ENCODE measurements around the gene LRMDA. TPM values are rescaled to one million over a fixed set of nuclear protein-coding genes. Genes with fewer than 3 reads are reported as not detected.

LRMDA gene
- total RNA-seq, 2 experiments from 2014 or later: not detected

DNA sequence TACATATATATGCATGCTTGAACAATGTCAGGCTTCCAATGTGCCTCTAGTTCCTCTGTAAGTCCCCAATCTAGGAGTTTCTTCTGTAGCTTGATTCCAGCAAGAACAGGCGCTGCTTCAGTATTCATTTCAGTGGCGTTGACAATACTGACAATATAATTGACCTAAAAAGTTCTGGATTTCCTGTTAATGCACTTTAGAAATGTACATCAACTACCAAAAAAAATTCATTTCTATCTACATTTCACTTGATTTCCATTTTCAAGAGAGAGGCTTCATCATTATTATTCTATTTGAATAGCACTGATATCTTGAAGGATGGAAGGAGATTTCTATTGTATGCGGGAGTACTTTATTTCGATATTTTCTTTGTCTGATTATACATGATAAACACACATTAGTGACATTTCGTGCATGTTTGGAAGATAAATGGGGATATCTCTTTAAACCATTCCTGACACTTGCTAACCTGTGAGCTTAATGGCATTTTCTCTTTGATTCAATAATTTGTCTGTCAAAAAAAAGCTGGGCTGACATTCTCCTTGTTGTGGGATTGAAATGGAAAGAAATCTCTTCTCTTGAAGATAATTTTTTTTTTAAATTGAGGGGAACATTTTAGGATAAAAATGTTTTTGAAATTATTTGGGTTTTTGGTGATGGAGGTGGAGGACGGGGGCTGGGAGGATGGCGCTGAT lies 568.2 kb downstream of the LRMDA start:
- no peaks in the 10 kb centered on the region for H3K9me3 Mint-ChIP-seq
- H3K27me3 Mint-ChIP-seq (ENCODE audit: low read depth): no peaks in the 10 kb centered on the region
- CTCF ChIA-PET: no interaction called here
- no peak overlapping the region for H3K4me3 Mint-ChIP-seq
- no peak for DNase-seq
- intact Hi-C loops (cut with micrococcal nuclease): no loop called here
- no peak overlapping the region for H3K27ac Mint-ChIP-seq
- H3K4me1 Mint-ChIP-seq (ENCODE audit: low read depth): no peaks in the 10 kb centered on the region
- no peaks in the 10 kb centered on the region for H3K36me3 Mint-ChIP-seq (ENCODE audit: low read depth)

GRCh38 chr10:76000550-76000949 lies 569.1 kb downstream of the LRMDA start:
- intact Hi-C loops (cut with micrococcal nuclease): no loop called here
- Mint-ChIP-seq H3K4me1 (ENCODE audit: low read depth) (no peaks in the 10 kb centered on the region), H3K27ac (no peak overlapping the region), H3K9me3 (no peaks in the 10 kb centered on the region), H3K27me3 (ENCODE audit: low read depth) (no peaks in the 10 kb centered on the region), H3K4me3 (no peak overlapping the region), H3K36me3 (ENCODE audit: low read depth) (no peaks in the 10 kb centered on the region)
- CTCF ChIA-PET: no interaction called here
- no peak for DNase-seq

- intact Hi-C loops (cut with micrococcal nuclease): no loop called here
- DNase-seq: no peak
- CTCF ChIA-PET: no interaction called here
- Mint-ChIP-seq H3K27me3 (ENCODE audit: low read depth) (no peaks in the 10 kb centered on the region), H3K4me3 (no peak overlapping the region), H3K27ac (no peak overlapping the region), H3K36me3 (ENCODE audit: low read depth) (no peaks in the 10 kb centered on the region), H3K4me1 (ENCODE audit: low read depth) (no peaks in the 10 kb centered on the region), H3K9me3 (no peaks in the 10 kb centered on the region)
These were observed 569.6 kb downstream of the LRMDA start for GRCh38 chr10:76001019-76001418.

DNA sequence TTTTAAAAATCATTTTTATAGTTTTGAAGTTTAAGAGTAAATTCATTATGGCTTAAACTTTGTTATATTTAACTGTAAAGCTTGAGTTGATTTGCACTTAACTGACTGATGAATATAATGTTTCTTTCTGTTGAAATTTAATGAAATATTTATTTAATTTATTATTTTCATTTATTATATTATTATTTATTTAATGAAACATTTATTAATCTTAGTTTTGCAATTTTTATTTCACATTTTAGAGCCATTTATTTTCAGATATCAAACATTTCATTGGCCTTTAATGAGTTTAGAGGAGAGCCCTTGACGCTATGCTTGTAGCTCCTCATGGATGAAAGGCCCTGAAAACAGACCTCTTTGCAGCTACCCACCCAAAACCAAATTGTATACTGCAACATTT lies 570.0 kb downstream of the LRMDA start:
- CTCF ChIA-PET: no interaction called here
- intact Hi-C loops (cut with micrococcal nuclease): no loop called here
- H3K4me1 Mint-ChIP-seq (ENCODE audit: low read depth): no peaks in the 10 kb centered on the region

GRCh38 chr10:76002262-76002854 lies 570.9 kb downstream of the LRMDA start:
- CTCF ChIA-PET: no interaction called here

More for the DNA sequence above, 570.0 kb downstream of the LRMDA start:
- Mint-ChIP-seq H3K36me3 (ENCODE audit: low read depth) (no peaks in the 10 kb centered on the region), H3K27me3 (ENCODE audit: low read depth) (no peaks in the 10 kb centered on the region), H3K27ac (no peak overlapping the region), H3K9me3 (no peaks in the 10 kb centered on the region), H3K4me3 (no peak overlapping the region)
- DNase-seq: no peak

GRCh38 chr10:76007667-76008181 lies 576.3 kb downstream of the LRMDA start:
- CTCF ChIA-PET: no interaction called here
- no peaks in the 10 kb centered on the region for H3K36me3 Mint-ChIP-seq (ENCODE audit: low read depth)
- intact Hi-C loops (cut with micrococcal nuclease): no loop called here
- no peak for DNase-seq
- H3K27ac Mint-ChIP-seq: no peak overlapping the region
- H3K4me3 Mint-ChIP-seq: no peak overlapping the region
- no peaks in the 10 kb centered on the region for H3K4me1 Mint-ChIP-seq (ENCODE audit: low read depth)
- H3K27me3 Mint-ChIP-seq (ENCODE audit: low read depth): no peaks in the 10 kb centered on the region
- no peaks in the 10 kb centered on the region for H3K9me3 Mint-ChIP-seq

More at GRCh38 chr10:76002262-76002854, 570.9 kb downstream of the LRMDA start:
- no peaks in the 10 kb centered on the region for H3K9me3 Mint-ChIP-seq
- DNase-seq: no peak
- intact Hi-C loops (cut with micrococcal nuclease): no loop called here
- H3K27me3 Mint-ChIP-seq (ENCODE audit: low read depth): no peaks in the 10 kb centered on the region
- H3K36me3 Mint-ChIP-seq (ENCODE audit: low read depth): no peaks in the 10 kb centered on the region
- no peaks in the 10 kb centered on the region for H3K4me1 Mint-ChIP-seq (ENCODE audit: low read depth)
- H3K4me3 Mint-ChIP-seq: no peak overlapping the region
- no peak overlapping the region for H3K27ac Mint-ChIP-seq

- H3K4me1 Mint-ChIP-seq (ENCODE audit: low read depth): no peaks in the 10 kb centered on the region
- no peak overlapping the region for H3K4me3 Mint-ChIP-seq
- no peaks in the 10 kb centered on the region for H3K9me3 Mint-ChIP-seq
- H3K36me3 Mint-ChIP-seq (ENCODE audit: low read depth): no peaks in the 10 kb centered on the region
- intact Hi-C loops (cut with micrococcal nuclease): no loop called here
- DNase-seq: no peak
- no peaks in the 10 kb centered on the region for H3K27me3 Mint-ChIP-seq (ENCODE audit: low read depth)
- CTCF ChIA-PET: interaction anchor here (0.6 kb wide), 1 partner anchor 1033 kb away, joined by 5 read pairs; no protein-coding TSS in a partner anchor
- no peak overlapping the region for H3K27ac Mint-ChIP-seq
These were observed 578.1 kb downstream of the LRMDA start for GRCh38 chr10:76009531-76009930.

DNA sequence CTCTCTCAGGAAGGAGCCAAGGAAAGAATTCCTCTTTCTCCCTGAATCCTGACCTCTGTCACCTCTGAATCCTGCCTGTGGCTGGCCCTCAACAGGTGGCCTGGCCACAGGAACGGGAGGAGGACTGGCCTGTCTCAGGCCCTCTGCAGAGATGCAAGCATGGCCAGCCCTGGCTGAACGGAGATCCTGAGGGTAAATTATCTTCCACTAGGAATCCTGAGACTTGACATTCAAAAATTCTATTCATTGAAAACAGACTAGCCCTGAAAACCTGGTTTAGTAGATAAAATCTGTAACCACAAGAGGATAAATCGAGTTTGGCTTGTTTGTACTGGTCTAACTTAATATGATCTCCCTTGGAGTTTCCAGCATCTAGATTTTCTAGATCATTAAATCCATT lies 579.3 kb downstream of the LRMDA start:
- no peak overlapping the region for H3K27ac Mint-ChIP-seq
- no peaks in the 10 kb centered on the region for H3K36me3 Mint-ChIP-seq (ENCODE audit: low read depth)
- no peaks in the 10 kb centered on the region for H3K27me3 Mint-ChIP-seq (ENCODE audit: low read depth)
- H3K4me1 Mint-ChIP-seq (ENCODE audit: low read depth): no peaks in the 10 kb centered on the region
- CTCF ChIA-PET: no interaction called here
- intact Hi-C loops (cut with micrococcal nuclease): no loop called here
- H3K4me3 Mint-ChIP-seq: no peak overlapping the region
- no peaks in the 10 kb centered on the region for H3K9me3 Mint-ChIP-seq
- DNase-seq: no peak

GRCh38 chr10:76012716-76013327 lies 581.4 kb downstream of the LRMDA start:
- DNase-seq: no peak
- H3K9me3 Mint-ChIP-seq: no peaks in the 10 kb centered on the region
- H3K27me3 Mint-ChIP-seq (ENCODE audit: low read depth): no peaks in the 10 kb centered on the region
- H3K27ac Mint-ChIP-seq: no peak overlapping the region
- CTCF ChIA-PET: no interaction called here
- H3K4me1 Mint-ChIP-seq (ENCODE audit: low read depth): no peaks in the 10 kb centered on the region
- H3K36me3 Mint-ChIP-seq (ENCODE audit: low read depth): no peaks in the 10 kb centered on the region
- no peak overlapping the region for H3K4me3 Mint-ChIP-seq
- intact Hi-C loops (cut with micrococcal nuclease): no loop called here

DNA sequence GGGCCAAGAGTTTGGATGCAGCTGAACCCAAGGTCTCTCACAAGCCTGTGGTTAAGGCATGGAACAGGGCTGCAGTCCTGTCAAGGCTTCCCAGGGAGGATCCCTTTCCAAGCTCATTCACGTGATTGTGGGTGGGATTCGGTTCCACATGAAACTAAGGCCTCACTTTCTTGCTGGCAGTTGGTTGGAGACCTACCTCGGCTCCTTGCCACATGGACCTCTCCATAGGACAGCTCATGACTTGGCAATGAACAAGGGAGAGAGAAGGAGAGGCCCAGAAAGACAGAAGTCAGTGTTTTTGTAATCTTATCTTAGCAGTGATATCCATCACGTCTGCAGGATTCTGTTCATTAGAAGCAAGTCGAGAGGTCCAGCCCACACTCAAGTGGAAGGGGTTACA lies 583.8 kb downstream of the LRMDA start:
- Mint-ChIP-seq H3K9me3 (no peaks in the 10 kb centered on the region), H3K4me3 (no peak overlapping the region), H3K4me1 (ENCODE audit: low read depth) (no peaks in the 10 kb centered on the region), H3K27me3 (ENCODE audit: low read depth) (no peaks in the 10 kb centered on the region), H3K36me3 (ENCODE audit: low read depth) (no peaks in the 10 kb centered on the region), H3K27ac (no peak overlapping the region)
- DNase-seq: no peak
- CTCF ChIA-PET: no interaction called here
- intact Hi-C loops (cut with micrococcal nuclease): no loop called here

DNA sequence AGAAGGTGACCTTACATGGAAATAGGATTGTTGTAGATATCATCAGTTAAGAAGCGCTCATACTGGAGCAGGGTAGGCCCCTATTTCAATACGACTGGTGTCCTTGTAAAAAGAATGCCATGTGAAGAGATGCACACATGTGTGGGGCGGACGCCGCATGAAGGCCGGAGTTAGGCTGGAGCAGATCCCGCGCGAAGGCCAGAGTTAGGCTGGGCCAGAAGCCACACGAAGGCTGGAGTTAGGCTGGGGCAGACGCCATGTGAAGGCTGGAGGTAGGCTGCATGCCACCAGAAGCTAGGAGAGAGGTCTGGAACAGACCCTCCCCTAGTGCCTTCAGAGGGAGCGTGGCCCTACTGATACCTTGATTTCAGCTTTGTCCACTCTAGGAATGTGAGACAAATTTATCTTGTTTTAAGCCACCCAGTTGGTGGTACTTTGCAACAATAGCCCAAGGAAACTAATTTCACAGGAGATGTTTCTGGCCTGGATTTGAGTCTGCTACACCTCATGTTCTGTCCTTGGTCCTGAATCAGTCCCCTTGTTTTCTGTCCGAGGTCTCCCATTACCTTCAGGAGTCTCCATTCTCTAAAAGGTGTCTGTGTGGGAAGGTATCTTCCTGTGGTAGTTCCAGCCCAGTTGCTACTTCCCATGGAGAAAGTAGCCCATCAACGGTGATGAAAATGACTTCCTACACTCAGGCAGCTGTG lies 585.8 kb downstream of the LRMDA start:
- no peaks in the 10 kb centered on the region for H3K4me1 Mint-ChIP-seq (ENCODE audit: low read depth)
- DNase-seq: no peak
- intact Hi-C loops (cut with micrococcal nuclease): no loop called here
- H3K27me3 Mint-ChIP-seq (ENCODE audit: low read depth): no peaks in the 10 kb centered on the region
- H3K36me3 Mint-ChIP-seq (ENCODE audit: low read depth): no peaks in the 10 kb centered on the region
- CTCF ChIA-PET: no interaction called here
- no peak overlapping the region for H3K4me3 Mint-ChIP-seq
- H3K27ac Mint-ChIP-seq: no peak overlapping the region
- no peaks in the 10 kb centered on the region for H3K9me3 Mint-ChIP-seq

GRCh38 chr10:76017733-76018433 lies 586.5 kb downstream of the LRMDA start:
- Mint-ChIP-seq H3K9me3 (no peaks in the 10 kb centered on the region), H3K4me1 (ENCODE audit: low read depth) (no peaks in the 10 kb centered on the region), H3K36me3 (ENCODE audit: low read depth) (no peaks in the 10 kb centered on the region), H3K4me3 (no peak overlapping the region), H3K27me3 (ENCODE audit: low read depth) (no peaks in the 10 kb centered on the region), H3K27ac (no peak overlapping the region)
- intact Hi-C loops (cut with micrococcal nuclease): no loop called here
- DNase-seq: no peak
- CTCF ChIA-PET: no interaction called here

Measured in activated naive CD4-positive, alpha-beta T cell treated with anti-CD3 and anti-CD28 coated beads for 36 hours (primary cell).